Endothelial cell of umbilical vein (primary cell): Measurements from ENCODE around the gene BMPR1A.

Source experiments
- CTCF ChIP-seq, 2 donors: IDR thresholded peaks; 1 replicate in 1 of 2; 2 replicates in 1 of 2; pipeline ENCODE4 v1.5.1; 2011; ENCODE audit warnings: low read length in 2 of 2, mild to moderate bottlenecking in 2 of 2, moderate library complexity in 2 of 2, control low read depth in 1 of 2, inconsistent platforms in 1 of 2, low read depth in 1 of 2; ENCODE audit not compliant: insufficient read depth in 1 of 2; ENCODE audit errors: extremely low read depth in 1 of 2
- EZH2 ChIP-seq: IDR thresholded peaks from 2 replicates; pipeline ENCODE4 v1.6.1; 2012; ENCODE audit warnings: borderline replicate concordance, low read depth, mild to moderate bottlenecking, moderate library complexity, low read length, inconsistent platforms; ENCODE audit not compliant: severe bottlenecking
- FOS ChIP-seq: IDR thresholded peaks from 2 replicates; pipeline ENCODE4 v1.6.1; 2011; ENCODE audit warnings: mild to moderate bottlenecking, low read length, moderate library complexity, borderline replicate concordance; ENCODE audit not compliant: insufficient read depth
- GATA2 ChIP-seq: IDR thresholded peaks from 2 replicates; pipeline ENCODE4 v1.7.0; 2011; ENCODE audit warnings: low read depth, mild to moderate bottlenecking, moderate library complexity, mixed read lengths, low read length; ENCODE audit not compliant: insufficient read length, insufficient read depth
- JUN ChIP-seq: IDR thresholded peaks from 2 replicates; pipeline ENCODE4 v1.6.1; 2011; ENCODE audit warnings: borderline replicate concordance, low read depth; ENCODE audit not compliant: insufficient read length, insufficient read depth
- MAX ChIP-seq: IDR thresholded peaks from 2 replicates; pipeline ENCODE4 v1.6.1; 2011; ENCODE audit not compliant: insufficient read depth, insufficient read length
- MYC ChIP-seq: IDR thresholded peaks from one replicate; pipeline ENCODE4 v1.6.1; 2011; ENCODE audit warnings: mild to moderate bottlenecking, low read depth, low read length
- POLR2A ChIP-seq: IDR thresholded peaks from 2 replicates; pipeline ENCODE4 v1.6.1; 2012; ENCODE audit warnings: low read depth, mild to moderate bottlenecking, control low read depth, low read length
- POLR2AphosphoS5 ChIP-seq: IDR thresholded peaks from 2 replicates; pipeline ENCODE4 v1.6.1; 2012; ENCODE audit warnings: low read depth, mild to moderate bottlenecking, control low read depth, low read length, moderate library complexity; ENCODE audit not compliant: insufficient read depth

GRCh38 chr10:86729677-86730076 is 26.7 kb upstream of the BMPR1A start:
- TF ChIP-seq POLR2AphosphoS5 (no peak), CTCF (IDR thresholded peaks at IDR 0.05; ENCODE audit: extremely low read depth in 1 of 2, insufficient read depth in 1 of 2, low read depth in 1 of 2, low read length in 2 of 2) (no peak), MYC (no peak), POLR2A (no peak), MAX (no peak), JUN (no peak), EZH2 (no peak), GATA2 (no peak), FOS (no peak)
